ENCODE measurements around the gene ANKLE1.

- TF ChIP-seq, protein P1, sequence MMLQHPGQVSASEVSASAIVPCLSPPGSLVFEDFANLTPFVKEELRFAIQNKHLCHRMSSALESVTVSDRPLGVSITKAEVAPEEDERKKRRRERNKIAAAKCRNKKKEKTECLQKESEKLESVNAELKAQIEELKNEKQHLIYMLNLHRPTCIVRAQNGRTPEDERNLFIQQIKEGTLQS (CRISPR knock-in tag; conservative IDR thresholded peaks at IDR 0.05), result no peak
- TF ChIP-seq, protein P2, sequence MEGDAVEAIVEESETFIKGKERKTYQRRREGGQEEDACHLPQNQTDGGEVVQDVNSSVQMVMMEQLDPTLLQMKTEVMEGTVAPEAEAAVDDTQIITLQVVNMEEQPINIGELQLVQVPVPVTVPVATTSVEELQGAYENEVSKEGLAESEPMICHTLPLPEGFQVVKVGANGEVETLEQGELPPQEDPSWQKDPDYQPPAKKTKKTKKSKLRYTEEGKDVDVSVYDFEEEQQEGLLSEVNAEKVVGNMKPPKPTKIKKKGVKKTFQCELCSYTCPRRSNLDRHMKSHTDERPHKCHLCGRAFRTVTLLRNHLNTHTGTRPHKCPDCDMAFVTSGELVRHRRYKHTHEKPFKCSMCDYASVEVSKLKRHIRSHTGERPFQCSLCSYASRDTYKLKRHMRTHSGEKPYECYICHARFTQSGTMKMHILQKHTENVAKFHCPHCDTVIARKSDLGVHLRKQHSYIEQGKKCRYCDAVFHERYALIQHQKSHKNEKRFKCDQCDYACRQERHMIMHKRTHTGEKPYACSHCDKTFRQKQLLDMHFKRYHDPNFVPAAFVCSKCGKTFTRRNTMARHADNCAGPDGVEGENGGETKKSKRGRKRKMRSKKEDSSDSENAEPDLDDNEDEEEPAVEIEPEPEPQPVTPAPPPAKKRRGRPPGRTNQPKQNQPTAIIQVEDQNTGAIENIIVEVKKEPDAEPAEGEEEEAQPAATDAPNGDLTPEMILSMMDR (IDR thresholded peaks at IDR 0.05), result no peak
- no peak for TF ChIP-seq CREB1 (CRISPR knock-in tag; IDR thresholded peaks at IDR 0.05)
Observed at GRCh38 chr19:17262557-17262956, 19.1 kb upstream of the ANKLE1 start.

Data from WTC11 (cell line).